DOHH2 (cell line): ENCODE measurements around the gene ADCY5.
"Not testable (repeated sequence)": the region's sequence is repeated elsewhere in the genome, so short reads cannot be mapped to it uniquely, and the experiment has no call there.

Experiments used
- H3F3A ChIP-seq: fragments of 200-600 bp; sonication (generic), shearing (Covaris generic); 2 replicates; pipeline ENCODE4 v1.6.0; 2016; ENCODE audit warnings: antibody characterized with exemption, mild to moderate bottlenecking; ENCODE audit not compliant: control insufficient read depth, insufficient read depth
- H3K27ac ChIP-seq: fragments of 200-600 bp; sonication (generic); 2 replicates; pipeline ENCODE4 v1.5.1; 2014; ENCODE audit warnings: low read depth, mild to moderate bottlenecking, low read length, moderate library complexity
- H3K27me3 ChIP-seq: fragments of 200-600 bp; sonication (generic); 2 replicates; pipeline ENCODE4 v1.6.1; 2014; ENCODE audit warnings: mild to moderate bottlenecking, low read length, mixed read lengths; ENCODE audit not compliant: control insufficient read depth
- H3K36me3 ChIP-seq: fragments of 200-600 bp; sonication (generic); 2 replicates; pipeline ENCODE4 v1.6.1; 2014; ENCODE audit warnings: mild to moderate bottlenecking, low read length, moderate library complexity, mixed read lengths; ENCODE audit not compliant: control insufficient read depth
- H3K4me1 ChIP-seq: fragments of 200-600 bp; sonication (generic); 2 replicates; pipeline ENCODE4 v1.6.1; 2014; ENCODE audit warnings: mild to moderate bottlenecking, low read length, mixed read lengths; ENCODE audit not compliant: control insufficient read depth
- H3K4me2 ChIP-seq: fragments of 200-600 bp; sonication (generic); 2 replicates; pipeline ENCODE4 v1.6.0; 2014; ENCODE audit warnings: mild to moderate bottlenecking, low read length, moderate library complexity
- H3K4me3 ChIP-seq: fragments of 200-600 bp; sonication (generic); 2 replicates; pipeline ENCODE4 v1.5.1; 2014; ENCODE audit warnings: mild to moderate bottlenecking, low read length, mixed read lengths
- H3K79me2 ChIP-seq: fragments of 200-600 bp; sonication (generic); 2 replicates; pipeline ENCODE4 v1.6.1; 2014; ENCODE audit warnings: mild to moderate bottlenecking, low read length, mixed read lengths; ENCODE audit not compliant: control insufficient read depth
- H3K9me2 ChIP-seq: fragments of 200-600 bp; sonication (generic); replicated peaks from 2 replicates; pipeline ENCODE4 v1.6.1; 2014; ENCODE audit warnings: mild to moderate bottlenecking, low read length, mixed read lengths; ENCODE audit not compliant: control insufficient read depth
- H3K9me3 ChIP-seq: fragments of 200-600 bp; sonication (generic); 2 replicates; pipeline ENCODE4 v1.6.1; 2014; ENCODE audit warnings: antibody characterized with exemption, low read length, mixed read lengths; ENCODE audit not compliant: control insufficient read depth, insufficient read depth
- H4K20me1 ChIP-seq: fragments of 200-600 bp; sonication (generic); 2 replicates; pipeline ENCODE4 v1.6.0; 2014; ENCODE audit warnings: low read depth, mild to moderate bottlenecking, antibody characterized with exemption, low read length, moderate library complexity; ENCODE audit not compliant: control insufficient read depth, insufficient read depth
- EZH2phosphoT487 ChIP-seq: fragments of 200-600 bp; sonication (generic); IDR thresholded peaks from 2 replicates; pipeline ENCODE4 v1.6.1; 2017; ENCODE audit warnings: borderline replicate concordance, mild to moderate bottlenecking, antibody characterized with exemption, low read length, moderate library complexity, mixed read lengths
- TF ChIP-seq, protein P1 (sequence below): fragments of 200-600 bp; sonication (generic); IDR thresholded peaks from one replicate; pipeline ENCODE4 v1.5.1; 2014; ENCODE audit warnings: antibody characterized with exemption, mild to moderate bottlenecking, low read depth, low read length; ENCODE audit not compliant: poor library complexity, severe bottlenecking

Gene ADCY5

DNA sequence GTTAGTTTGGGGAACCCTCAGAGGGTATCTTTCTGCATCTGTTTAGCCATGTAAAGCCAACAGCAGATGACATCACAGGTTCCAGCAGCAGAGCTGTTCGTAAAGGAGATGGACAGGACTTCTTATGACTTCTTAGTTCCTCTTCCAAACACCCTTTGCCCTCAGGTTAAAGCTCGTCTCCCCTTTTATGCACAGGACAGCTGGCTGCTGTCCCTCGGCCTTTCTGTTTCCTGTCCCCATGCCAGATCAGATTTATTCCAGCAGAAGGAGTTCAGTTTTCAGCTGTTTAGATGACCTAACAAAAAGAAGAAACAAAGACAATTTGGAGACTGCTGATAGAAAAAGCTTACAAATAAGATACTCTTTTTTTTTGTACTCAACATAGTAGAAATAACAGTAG is 202.0 kb downstream of the ADCY5 start:
- no peaks in the 10 kb centered on the region for H3K79me2 ChIP-seq
- H3K27me3 ChIP-seq: no peaks in the 10 kb centered on the region
- H3K4me1 ChIP-seq: peaks cover 8% of the 10 kb centered on the region
- peaks cover 32% of the 10 kb centered on the region for H3K36me3 ChIP-seq
- H3K9me2 ChIP-seq: no peaks in the 10 kb centered on the region
- no peak for TF ChIP-seq EZH2phosphoT487
- TF ChIP-seq, protein P1, sequence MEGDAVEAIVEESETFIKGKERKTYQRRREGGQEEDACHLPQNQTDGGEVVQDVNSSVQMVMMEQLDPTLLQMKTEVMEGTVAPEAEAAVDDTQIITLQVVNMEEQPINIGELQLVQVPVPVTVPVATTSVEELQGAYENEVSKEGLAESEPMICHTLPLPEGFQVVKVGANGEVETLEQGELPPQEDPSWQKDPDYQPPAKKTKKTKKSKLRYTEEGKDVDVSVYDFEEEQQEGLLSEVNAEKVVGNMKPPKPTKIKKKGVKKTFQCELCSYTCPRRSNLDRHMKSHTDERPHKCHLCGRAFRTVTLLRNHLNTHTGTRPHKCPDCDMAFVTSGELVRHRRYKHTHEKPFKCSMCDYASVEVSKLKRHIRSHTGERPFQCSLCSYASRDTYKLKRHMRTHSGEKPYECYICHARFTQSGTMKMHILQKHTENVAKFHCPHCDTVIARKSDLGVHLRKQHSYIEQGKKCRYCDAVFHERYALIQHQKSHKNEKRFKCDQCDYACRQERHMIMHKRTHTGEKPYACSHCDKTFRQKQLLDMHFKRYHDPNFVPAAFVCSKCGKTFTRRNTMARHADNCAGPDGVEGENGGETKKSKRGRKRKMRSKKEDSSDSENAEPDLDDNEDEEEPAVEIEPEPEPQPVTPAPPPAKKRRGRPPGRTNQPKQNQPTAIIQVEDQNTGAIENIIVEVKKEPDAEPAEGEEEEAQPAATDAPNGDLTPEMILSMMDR: no peak
- no peak overlapping the region for H3K27ac ChIP-seq
- H3K4me3 ChIP-seq: no peak overlapping the region
- no peaks in the 10 kb centered on the region for H3K9me3 ChIP-seq
- no peaks in the 10 kb centered on the region for H4K20me1 ChIP-seq
- no peaks in the 10 kb centered on the region for H3F3A ChIP-seq
- H3K4me2 ChIP-seq: no peak overlapping the region

DNA sequence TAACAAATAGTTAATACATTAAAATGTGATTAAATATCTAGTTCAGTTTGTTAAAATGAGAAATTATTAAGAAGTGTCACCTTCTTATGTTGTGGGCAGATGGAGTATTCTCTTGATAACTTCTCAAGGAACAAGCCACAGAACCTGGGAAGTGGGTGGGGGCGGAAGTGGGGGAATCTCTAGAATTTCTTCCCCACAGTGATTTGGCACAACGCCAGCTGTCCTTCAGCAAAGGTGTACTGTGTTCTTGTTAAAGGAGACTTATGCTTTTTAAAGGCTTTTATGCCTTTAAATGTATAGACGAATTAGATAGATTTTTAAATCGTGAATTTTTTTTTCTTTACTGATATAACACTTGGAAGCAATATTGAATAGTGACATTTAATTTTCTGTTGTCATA is 204.8 kb downstream of the ADCY5 start:
- Histone ChIP-seq H3K4me2 (no peak overlapping the region), H3K4me1 (peaks cover 8% of the 10 kb centered on the region), H3K27me3 (no peaks in the 10 kb centered on the region), H3K4me3 (no peak overlapping the region), H4K20me1 (no peaks in the 10 kb centered on the region), H3K36me3 (peaks cover 41% of the 10 kb centered on the region), H3K79me2 (no peaks in the 10 kb centered on the region), H3K27ac (no peak overlapping the region), H3F3A (no peaks in the 10 kb centered on the region), H3K9me2 (no peaks in the 10 kb centered on the region), H3K9me3 (no peaks in the 10 kb centered on the region)
- TF ChIP-seq, protein P1: no peak
- TF ChIP-seq EZH2phosphoT487: no peak

DNA sequence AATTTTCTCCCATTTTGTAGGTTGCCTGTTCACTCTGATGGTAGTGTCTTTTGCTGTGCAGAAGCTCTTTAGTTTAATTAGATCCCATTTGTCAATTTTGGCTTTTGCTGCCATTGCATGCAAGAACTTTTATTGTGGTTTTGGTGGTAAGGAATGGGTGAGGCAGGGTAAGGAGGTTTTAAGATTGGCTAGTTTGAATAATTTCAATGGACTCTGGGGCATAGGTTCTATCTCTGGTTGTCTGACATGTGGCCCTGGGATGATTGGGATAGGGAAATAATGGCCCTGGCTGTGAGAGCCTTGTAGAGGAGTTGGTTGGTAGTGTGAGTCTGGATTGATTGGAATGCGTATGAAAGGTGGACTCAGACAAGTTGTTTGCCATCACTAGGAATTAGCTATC is 209.1 kb downstream of the ADCY5 start:
- Histone ChIP-seq H3K9me3 (no peaks in the 10 kb centered on the region), H3K9me2 (no peaks in the 10 kb centered on the region), H3K27ac (no peak overlapping the region), H3K4me1 (peaks cover 8% of the 10 kb centered on the region), H3K36me3 (peaks cover 11% of the 10 kb centered on the region), H3K4me2 (no peak overlapping the region), H3K4me3 (no peak overlapping the region), H3K27me3 (no peaks in the 10 kb centered on the region), H4K20me1 (no peaks in the 10 kb centered on the region), H3K79me2 (no peaks in the 10 kb centered on the region), H3F3A (no peaks in the 10 kb centered on the region)
- TF ChIP-seq EZH2phosphoT487: no peak
- TF ChIP-seq, protein P1: no peak

DNA sequence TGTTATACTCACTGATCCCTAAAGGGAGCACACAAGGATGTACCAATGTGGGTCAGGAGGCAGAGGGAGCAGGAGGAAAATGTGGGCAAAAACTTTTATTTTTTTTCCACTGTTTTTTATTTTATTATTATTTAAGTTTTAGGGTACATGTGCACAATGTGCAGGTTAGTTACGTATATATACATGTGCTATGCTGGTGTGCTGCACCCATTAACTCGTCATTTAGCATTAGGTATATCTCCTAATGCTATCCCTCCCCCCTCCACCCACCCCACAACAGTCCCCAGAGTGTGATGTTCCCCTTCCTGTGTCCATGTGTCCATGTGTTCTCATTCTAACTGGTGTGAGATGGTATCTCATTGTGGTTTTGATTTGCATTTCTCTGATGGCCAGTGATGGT is 209.7 kb downstream of the ADCY5 start:
- H3K36me3 ChIP-seq, H4K20me1 ChIP-seq, H3K27me3 ChIP-seq, H3K9me3 ChIP-seq, H3K4me3 ChIP-seq, H3K27ac ChIP-seq, H3K4me2 ChIP-seq, H3K4me1 ChIP-seq, H3K79me2 ChIP-seq, H3F3A ChIP-seq, H3K9me2 ChIP-seq: not testable (repeated sequence)
